GM21526 (cell line): ENCODE data around the gene GOLGA6C.
"Not testable (repeated sequence)": the region's sequence is repeated elsewhere in the genome, so short reads cannot be mapped to it uniquely, and the experiment has no call there.

Experiments
- ATAC-seq: cut with Tn5 transposase; IDR thresholded peaks from one replicate; pipeline ENCODE4 v1.9.1; 2021; ENCODE audit warnings: moderate library complexity; ENCODE audit not compliant: unreplicated experiment, low FRiP score

Gene GOLGA6C

DNA sequence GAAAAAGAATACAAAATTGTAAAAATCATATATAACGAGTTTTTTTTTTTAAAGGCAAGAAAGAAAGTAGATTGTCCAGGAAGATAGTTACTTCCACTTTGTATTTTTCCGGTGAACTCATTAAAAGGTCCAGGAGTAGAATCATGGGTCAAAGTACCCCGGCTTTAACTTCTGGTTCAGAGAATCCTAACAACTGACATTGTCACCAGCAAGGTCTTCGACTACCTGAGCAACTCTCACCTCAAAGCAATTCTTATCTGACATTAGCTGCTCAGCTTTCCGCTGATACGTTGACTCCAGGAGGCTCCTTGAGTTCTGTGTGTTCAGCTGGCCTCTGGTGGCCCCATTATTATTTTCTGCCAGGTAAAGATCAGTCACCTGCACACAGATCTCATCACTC is 9.1 kb upstream of the GOLGA6C start:
- not testable (repeated sequence) for ATAC-seq

GRCh38 chr15:75249726-75250125 is 8.4 kb upstream of the GOLGA6C start:
- ATAC-seq, result no peak

DNA sequence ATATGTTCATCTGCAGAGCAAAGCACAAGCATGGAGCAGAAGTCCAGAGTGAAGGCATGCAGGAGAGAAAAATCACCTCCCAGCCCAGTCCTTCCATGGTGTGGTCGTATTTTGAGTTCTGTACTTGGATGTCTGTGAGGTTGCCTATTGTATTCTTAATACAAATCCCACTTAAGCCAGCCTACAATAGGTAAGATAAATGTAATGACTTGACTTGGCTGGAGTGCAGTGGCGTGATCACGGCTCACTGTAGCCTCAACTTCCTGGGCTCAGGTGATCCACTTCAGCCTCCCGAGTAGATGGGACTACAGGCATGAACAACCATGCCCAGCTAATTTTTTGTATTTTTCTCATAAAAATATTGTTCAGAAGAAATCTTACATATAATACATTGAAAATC is 6.8 kb upstream of the GOLGA6C start:
- ATAC-seq, result not testable (repeated sequence)

DNA sequence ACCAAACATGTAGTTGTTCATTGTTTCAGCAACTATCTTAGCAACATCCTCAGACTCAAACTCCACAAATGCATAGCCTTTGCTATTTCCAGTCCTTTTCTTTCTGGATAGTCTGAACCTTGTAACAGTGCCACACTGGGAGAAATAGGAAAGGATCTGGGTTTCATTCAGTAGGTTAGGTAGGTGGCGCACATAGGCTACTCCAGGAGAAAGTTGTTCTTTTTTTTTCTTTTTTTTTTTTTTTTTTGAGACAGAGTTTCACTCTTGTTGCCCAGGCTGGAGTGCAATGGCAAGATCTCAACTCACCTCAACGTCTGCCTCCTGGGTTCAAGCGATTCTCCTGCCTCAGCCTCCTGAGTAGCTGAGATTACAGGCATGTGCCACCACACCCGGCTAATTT is 5.8 kb upstream of the GOLGA6C start:
- not testable (repeated sequence) for ATAC-seq

DNA sequence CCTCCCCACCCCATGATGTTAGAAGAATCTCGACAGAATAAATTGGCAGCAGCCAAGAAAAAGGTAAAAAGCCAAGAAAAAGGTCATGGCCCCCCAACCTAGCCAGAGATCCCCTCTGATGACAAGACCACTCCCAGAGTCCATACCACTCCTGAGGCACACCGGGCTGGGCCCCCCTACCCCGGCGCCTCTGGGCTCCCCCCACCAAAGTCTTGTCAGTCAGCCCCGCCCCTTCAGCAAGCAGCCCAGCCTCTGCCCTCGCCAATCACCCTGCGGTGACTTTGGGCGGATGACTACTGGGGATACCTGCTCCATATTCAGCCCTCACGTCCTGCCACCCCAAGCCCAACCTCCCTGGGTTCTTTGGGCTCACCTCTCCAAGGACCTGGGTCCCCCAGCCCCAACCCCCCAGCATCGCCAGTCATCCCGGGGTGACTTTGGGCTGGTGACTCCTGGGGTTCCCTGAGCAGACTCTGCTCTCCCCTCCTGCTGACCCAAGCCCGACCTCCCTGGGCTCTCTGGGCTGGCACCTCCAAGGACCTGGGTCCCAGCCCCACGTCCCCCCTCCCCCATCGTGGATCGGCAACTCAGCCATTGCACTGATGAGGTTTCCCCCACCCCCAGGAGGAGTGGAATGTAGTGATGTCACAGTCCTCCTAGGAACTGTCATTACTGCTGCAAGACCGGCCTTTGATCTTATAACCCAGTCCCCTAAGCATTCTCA is 648 bp downstream of the GOLGA6C start:
- not testable (repeated sequence) for ATAC-seq

DNA sequence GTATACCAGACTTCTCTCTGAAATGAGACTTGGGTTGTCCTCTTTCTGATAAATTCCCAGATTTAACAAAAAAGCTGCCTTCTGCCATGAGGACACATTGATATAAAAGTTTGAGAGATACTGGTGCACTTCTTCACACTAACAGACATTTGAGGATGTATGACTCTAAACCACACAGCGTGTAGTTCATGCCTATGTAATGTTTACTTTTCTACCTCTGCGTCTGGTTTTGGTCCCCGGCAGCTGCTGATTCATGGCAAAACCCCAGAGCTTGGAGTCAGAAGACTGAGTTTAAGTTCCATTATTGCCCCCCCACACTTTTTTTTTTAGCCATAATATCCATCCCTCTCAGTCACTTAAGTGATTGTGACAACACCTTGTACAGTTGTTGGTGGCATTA is 1.7 kb downstream of the GOLGA6C start:
- ATAC-seq, result not testable (repeated sequence)

DNA sequence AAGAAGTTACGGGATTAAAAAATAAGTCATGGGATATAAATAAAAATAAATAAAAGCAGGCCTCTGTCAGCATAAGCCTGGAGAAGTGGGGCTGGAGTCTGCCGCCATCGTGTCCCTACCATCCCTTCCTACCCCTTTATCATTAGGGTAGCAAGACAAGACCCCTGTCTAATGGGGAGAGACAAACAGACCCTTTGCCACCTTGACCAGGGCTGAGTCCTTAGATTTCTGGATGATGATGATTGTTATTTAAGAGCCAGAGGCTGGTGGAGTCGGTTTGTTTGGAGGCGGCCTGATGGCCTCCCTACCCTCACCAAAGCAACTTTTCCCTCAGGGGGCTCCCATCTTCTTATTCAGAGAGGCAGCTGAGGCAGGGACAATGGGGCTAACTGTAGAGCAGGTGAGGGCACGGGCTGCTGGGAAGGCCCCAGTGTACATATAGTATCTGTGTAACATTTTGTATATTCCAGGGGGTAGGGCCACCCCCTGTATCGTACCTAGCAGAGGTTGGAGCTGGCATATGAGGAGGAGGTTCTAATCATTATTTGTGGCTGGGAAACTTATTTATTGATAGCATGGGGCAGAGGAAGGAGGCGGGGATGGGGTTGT is 15.7 kb downstream of the GOLGA6C start:
- ATAC-seq, result not testable (repeated sequence)

DNA sequence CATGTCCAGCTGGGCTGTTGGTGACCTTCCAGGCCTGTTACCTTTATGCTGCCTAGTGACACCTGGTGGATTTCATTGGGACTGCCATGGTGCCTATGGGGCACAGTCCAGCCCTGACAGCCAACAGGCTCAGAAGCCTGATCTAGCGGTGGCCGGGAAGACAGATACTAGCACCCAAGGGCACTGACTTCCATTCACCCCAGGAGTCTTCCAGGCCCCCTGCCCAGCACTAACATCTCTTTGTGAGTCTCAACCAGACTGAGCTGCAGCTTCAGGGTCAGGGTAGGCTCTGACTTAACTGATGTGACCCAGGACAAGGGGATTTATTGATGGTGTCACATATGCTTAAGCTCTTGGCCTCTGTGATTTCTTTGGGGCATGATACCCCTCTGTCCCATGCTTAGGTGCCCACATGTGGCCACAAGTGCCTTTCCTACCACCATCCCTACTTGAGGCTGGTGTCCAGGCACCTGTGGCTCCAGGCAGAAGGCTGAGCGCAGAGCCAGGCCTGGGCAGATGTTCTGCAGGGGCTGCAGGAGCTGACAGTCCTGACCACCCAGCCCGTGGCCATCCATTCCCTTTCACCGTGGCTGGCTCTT is 16.5 kb downstream of the GOLGA6C start:
- ATAC-seq, result peak; percentile 58

DNA sequence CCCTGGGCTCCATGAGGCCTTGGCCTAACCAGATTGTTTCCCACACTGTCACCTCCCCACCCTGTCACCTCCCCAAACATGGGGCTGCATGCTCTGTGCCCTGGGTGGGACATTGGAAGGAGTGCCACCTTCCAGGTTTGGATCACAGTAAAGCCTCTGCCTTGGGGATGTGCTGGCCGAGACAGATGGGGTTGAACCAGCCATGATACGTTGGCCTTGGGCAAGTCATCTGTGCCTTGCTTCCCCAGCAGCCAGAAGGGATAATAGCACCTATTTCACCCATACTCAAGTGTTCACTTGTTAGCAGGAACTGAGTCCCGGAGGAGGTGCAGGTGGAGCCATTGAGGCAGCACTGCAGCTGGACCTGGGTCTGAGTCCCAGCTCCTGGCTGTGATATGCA is 17.5 kb downstream of the GOLGA6C start:
- not testable (repeated sequence) for ATAC-seq

GRCh38 chr15:75278497-75278896 is 20.4 kb downstream of the GOLGA6C start:
- not testable (repeated sequence) for ATAC-seq

- not testable (repeated sequence) for ATAC-seq
These were observed 24.4 kb downstream of the GOLGA6C start, which contains the start of gene GOLGA6D for GRCh38 chr15:75282572-75282971. GOLGA6D (plus strand) TSS chr15:75282835; CDS start chr15:75282876, 41 bp downstream.

DNA sequence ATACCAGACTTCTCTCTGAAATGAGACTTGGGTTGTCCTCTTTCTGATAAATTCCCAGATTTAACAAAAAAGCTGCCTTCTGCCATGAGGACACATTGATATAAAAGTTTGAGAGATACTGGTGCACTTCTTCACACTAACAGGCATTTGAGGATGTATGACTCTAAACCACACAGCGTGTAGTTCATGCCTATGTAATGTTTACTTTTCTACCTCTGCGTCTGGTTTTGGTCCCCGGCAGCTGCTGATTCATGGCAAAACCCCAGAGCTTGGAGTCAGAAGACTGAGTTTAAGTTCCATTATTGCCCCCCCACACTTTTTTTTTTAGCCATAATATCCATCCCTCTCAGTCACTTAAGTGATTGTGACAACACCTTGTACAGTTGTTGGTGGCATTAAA is 26.0 kb downstream of the GOLGA6C start:
- not testable (repeated sequence) for ATAC-seq

GRCh38 chr15:75293660-75294059 is 35.5 kb downstream of the GOLGA6C start:
- ATAC-seq, result not testable (repeated sequence)

DNA sequence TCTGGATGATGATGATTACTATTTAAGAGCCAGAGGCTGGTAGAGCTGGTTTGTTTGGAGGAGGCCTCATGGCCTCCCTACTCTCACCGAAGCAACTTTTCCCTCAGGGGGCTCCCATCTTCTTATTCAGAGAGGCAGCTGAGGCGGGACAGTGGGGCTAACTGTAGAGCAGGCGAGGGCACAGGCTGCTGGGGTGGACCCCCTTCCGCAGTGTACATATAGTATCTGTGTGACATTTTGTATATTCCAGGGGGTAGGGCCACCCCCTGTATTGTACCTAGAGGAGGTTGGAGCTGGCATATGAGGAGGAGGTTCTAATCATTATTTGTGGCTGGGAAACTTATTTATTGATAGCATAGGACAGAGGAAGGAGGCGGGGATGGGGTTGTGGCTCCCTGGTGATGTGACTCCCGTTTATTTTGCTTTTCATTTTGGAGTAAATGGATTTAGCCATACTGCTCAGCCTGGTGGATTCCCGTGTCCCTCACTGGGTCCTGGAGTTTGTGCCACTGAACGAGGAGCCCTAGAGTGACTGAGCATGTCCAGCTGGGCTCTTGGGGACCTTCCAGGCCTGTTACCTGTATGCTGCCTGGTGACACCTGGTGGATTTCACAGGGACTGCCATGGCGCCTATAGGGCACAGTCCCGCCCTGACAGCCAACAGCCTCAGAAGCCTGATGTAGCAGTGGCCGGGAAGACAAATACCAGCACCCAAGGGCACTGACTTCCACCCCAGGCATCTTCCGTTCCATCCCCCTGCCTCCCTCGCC is 40.6 kb downstream of the GOLGA6C start:
- peak; percentile 55 for ATAC-seq

GRCh38 chr15:75299311-75299688 is 41.2 kb downstream of the GOLGA6C start:
- ATAC-seq, result peak; percentile 39

- ATAC-seq, result not testable (repeated sequence)
These were observed 41.9 kb downstream of the GOLGA6C start for GRCh38 chr15:75300026-75300425.

DNA sequence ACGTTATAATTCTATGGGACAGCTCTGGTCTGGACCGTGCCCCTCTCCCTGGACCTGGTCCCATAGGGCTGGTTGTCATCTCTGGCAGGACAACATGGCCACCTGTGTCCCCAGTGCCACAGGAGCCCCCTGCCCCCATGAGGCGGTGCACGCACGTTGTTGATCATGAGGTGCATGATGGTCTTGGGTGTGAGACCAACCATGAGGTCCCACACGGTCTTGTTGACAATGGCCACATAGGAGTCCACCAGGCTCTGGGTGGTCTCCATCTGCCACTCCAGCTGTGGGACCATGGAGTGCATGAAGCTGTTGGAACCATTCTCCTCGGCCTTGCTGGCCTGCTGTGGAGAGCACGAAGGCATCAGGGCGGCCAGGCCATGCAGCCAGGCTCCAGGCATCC is 44.2 kb downstream of the GOLGA6C start:
- ATAC-seq, result no peak

DNA sequence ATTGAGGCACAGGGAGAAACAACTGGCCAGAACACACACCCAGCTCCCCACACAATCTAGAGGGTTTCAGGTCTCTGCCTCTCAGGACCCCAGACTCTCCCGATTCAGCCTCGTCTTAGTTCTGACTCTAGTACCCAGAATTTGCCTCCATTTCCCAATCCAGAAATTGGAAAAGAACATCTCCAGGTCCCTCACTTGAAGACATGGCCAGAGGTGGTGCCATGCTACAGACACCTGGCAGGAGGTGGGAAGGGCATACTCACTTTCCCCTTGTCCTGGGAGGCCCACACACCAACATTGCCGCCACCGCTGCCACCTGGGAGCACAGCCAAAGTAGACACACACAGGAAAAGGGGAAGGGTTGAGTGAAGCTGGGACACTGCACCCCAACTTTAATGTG is 44.6 kb downstream of the GOLGA6C start:
- ATAC-seq, result not testable (repeated sequence)

DNA sequence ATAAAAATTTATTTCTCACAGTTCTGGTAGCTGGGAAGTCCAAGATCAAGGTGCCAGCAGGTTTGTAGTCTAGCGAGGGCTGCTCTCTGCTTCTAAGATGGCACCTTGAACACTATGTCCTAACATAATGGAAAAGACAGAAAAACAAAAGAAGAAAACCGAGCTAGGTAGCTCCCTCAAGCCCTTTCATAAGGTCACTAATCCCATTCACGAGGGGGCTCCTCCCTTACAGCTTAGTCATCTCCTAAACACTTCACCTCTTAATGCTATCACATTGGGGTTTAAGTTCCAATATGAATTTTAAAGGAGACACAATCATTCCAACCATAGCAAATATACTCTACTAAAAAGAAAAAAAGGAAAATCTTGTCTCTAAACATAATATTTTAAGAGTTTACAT is 48.1 kb downstream of the GOLGA6C start:
- ATAC-seq, result no peak

DNA sequence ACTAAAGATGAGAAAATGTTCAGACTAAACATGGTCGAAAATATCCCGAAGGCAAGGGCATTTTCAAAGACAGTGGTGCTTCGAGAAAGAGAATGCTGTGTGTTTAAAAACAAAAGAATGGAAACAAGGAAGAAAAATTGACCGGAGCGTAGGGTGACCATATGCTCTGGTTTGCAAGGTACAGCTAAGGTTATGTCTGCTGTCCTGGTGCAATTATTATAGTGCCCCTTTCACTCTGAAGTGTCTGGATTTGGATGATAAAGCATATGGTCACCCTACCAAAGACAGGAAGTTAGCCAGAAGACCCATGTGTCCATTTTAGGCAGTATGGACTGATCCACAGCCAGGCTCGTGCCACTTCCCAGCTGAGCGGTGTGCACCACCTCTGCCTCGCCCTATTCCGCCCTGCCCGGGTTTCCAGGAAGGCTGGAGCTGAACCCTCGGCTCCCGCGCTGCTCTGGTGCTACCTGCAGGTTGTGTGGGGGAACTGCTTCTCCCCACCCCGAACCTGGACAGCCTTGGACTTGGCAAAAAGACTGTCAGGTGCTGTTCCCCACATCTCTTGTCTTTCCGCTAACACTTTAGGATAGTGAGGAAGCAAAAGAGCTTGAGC is 49.8 kb downstream of the GOLGA6C start:
- ATAC-seq, result no peak

DNA sequence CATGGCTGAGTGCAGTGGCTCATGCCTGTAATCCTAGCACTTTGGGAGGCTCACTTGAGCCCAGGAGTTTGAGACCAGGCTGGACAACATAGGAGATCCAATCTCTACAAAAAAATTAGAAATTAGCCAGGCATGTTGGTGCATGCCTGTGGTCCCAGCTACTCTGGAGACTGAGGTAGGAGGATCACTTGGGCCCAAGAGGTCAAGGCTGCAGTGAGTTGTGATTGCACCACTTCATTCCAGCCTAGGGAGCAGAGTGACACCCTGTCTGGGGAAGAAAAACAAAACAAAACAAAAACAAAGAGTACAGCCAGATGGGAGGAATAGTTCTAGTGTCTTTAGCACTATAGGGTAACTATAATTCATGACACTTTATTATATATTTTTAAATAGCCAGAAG is 51.6 kb downstream of the GOLGA6C start:
- no peak for ATAC-seq
